Measurements from ENCODE around the gene ENC1.

GRCh38 chr5:74660140-74660539, 19.6 kb upstream of the ENC1 start:
- TF ChIP-seq EZH2 (IDR thresholded peaks at IDR 0.05; ENCODE audit: borderline replicate concordance, low read depth, low read length, severe bottlenecking) (no peak), CTCF (IDR thresholded peaks at IDR 0.05; ENCODE audit: borderline replicate concordance, extremely low read depth, low read length, poor library complexity, severe bottlenecking) (no peak)

Data from DND-41 (cell line).